K562 (cell line): ENCODE results near the gene GAL3ST3. TPM values are rescaled to one million over a fixed set of nuclear protein-coding genes. Genes with fewer than 3 reads are reported as not detected.

Source experiments
- BHLHE40 ChIP-seq: IDR thresholded peaks from 2 replicates; pipeline ENCODE4 v1.6.1; 2011; ENCODE audit warnings: low read length, improper control_type of control experiment
- BRD9 ChIP-seq: fragments of 450-650 bp; IDR thresholded peaks from 2 replicates; pipeline ENCODE4 v1.6.1; 2018; ENCODE audit warnings: low read depth; ENCODE audit not compliant: partially characterized antibody
- MAFK ChIP-seq: IDR thresholded peaks from 2 replicates; pipeline ENCODE4 v1.6.1; 2011; ENCODE audit warnings: low read length, improper control_type of control experiment
- MYNN ChIP-seq, 2 experiments: sonication (generic); formaldehyde crosslinking in 1 of 2; IDR thresholded peaks; 2 replicates each; pipeline versions ENCODE4 v1.5.0 to v1.6.1; 2016 to 2020; ENCODE audit warnings: antibody characterized with exemption in 1 of 2, missing genetic modification reagents in 1 of 2
- STAT5A ChIP-seq: IDR thresholded peaks from 2 replicates; pipeline ENCODE4 v1.6.1; 2012; ENCODE audit warnings: low read length, inconsistent platforms, borderline replicate concordance
- TOE1 ChIP-seq, 2 experiments: fragments of 450-650 bp in 1 of 2; sonication (generic) in 1 of 2; formaldehyde crosslinking in 1 of 2; IDR thresholded peaks; 2 replicates each; pipeline versions ENCODE4 v1.7.1 to v1.8.0; 2016 to 2022; ENCODE audit warnings: borderline replicate concordance in 2 of 2, mild to moderate bottlenecking in 2 of 2, antibody characterized with exemption in 1 of 2, inconsistent platforms in 1 of 2, low read depth in 1 of 2, missing genetic modification reagents in 1 of 2, moderate library complexity in 1 of 2
- ZNF146 ChIP-seq: IDR thresholded peaks from one replicate; pipeline ENCODE4 v1.6.1; 2018; ENCODE audit warnings: missing compliant biosample characterization; ENCODE audit not compliant: unreplicated experiment
- ZNF699 ChIP-seq: fragments of 250-450 bp; sonication (Bioruptor Pico); IDR thresholded peaks from 2 replicates; pipeline ENCODE4 v1.8.0; 2021; ENCODE audit warnings: mild to moderate bottlenecking, moderate library complexity; ENCODE audit not compliant: insufficient replicate concordance
- polyA plus RNA-seq, 8 experiments: library from polyadenylated mRNA; depleted of rRNA in 4 of 8; stranded (reverse) in 5 of 8; unstranded in 3 of 8; fragments of >200 nt; fragmentation: Nextera tagmentation in 2 of 8; fragmentation: Illumina TruSeq in 1 of 8; extraction: Ambion mirVana in 2 of 8; extraction: Trizol in 1 of 8; gene quantifications; 2 replicates each; pipeline versions ENCODE4 v1.2.1 to v1.2.3, GENCODE V29; 2011 to 2014; ENCODE audit warnings: inconsistent platforms in 1 of 8, missing spikeins in 1 of 8
- total RNA-seq, 7 experiments: library from RNA; depleted of rRNA in 6 of 7; stranded (reverse); fragments of >200 nt in 6 of 7; fragmentation: Illumina TruSeq in 2 of 7; extraction: Trizol in 2 of 7; gene quantifications; 2 replicates each; pipeline versions ENCODE4 v1.2.1 to v1.2.3, GENCODE V29; 2011 to 2021; ENCODE audit warnings: low replicate concordance in 1 of 7
- TF ChIP-seq, protein P1 (sequence below): fragments of 450-650 bp; IDR thresholded peaks from one replicate; pipeline ENCODE4 v1.6.1; 2018; ENCODE audit warnings: mild to moderate bottlenecking, moderate library complexity; ENCODE audit not compliant: partially characterized antibody
- TF ChIP-seq, protein P2 (sequence below): IDR thresholded peaks from 2 replicates; pipeline ENCODE4 v1.6.1; 2011; ENCODE audit warnings: borderline replicate concordance, low read depth, mild to moderate bottlenecking, moderate library complexity, low read length; ENCODE audit not compliant: insufficient read depth, poor library complexity, severe bottlenecking
- TF ChIP-seq, protein P3 (sequence below): fragments of 250-450 bp; sonication (Bioruptor Pico); IDR thresholded peaks from 2 replicates; pipeline ENCODE4 v1.5.0; 2020; ENCODE audit warnings: mild to moderate bottlenecking, borderline replicate concordance
- TF ChIP-seq, protein P4 (sequence below): sonication (generic); formaldehyde crosslinking; IDR thresholded peaks from 2 replicates; pipeline ENCODE4 v1.8.0; 2022; ENCODE audit warnings: mild to moderate bottlenecking, missing genetic modification reagents
- TF ChIP-seq, protein P5 (sequence below): fragments of 200-800 bp; sonication (Bioruptor generic); IDR thresholded peaks from 2 replicates; pipeline ENCODE4 v1.6.1; 2016; ENCODE audit warnings: missing genetic modification characterization, missing compliant biosample characterization

The GAL3ST3 gene
- total and polyA plus RNA-seq, 9 of the 15 experiments (the other 6 are each of a cell fraction or from before 2014, with no cell fraction given): not detected

DNA sequence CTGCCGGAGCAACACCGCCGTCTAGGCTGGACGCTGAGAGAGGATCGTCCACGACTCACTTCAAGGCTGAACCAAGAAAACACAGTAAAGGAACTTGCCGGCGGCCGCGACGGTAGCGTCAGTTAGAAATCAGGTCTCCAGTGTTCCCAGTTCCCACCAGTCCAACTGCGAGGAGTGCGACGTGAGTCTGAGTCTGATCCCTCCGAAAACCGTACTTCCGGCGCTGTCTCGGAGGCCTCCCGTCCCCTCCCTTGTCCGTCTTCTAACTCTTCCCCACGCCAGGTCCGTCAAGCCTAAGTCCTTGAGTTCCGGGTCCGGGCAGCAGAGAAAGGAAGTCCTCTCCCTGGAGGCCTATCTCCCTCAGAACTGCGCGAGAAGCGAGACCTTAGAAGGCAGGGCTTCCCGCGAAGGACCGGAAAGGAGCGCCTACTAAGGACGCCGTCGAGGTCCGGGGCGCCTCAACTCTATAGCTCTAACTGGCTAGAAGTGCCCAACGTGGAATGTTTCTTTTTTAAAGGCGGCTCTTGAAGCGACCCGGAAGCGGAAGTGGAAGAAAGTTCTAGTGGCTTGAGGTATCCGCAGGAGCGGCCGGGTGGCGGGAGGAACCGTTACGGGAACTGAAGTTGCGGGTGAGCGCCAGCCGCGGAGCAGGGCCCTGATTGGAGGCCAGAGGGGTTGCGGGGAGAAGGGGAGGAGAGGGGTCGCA is 46.9 kb downstream of the GAL3ST3 start, which contains the start of the genes BANF1 and EIF1AD (continued):
- TF ChIP-seq, protein P1, sequence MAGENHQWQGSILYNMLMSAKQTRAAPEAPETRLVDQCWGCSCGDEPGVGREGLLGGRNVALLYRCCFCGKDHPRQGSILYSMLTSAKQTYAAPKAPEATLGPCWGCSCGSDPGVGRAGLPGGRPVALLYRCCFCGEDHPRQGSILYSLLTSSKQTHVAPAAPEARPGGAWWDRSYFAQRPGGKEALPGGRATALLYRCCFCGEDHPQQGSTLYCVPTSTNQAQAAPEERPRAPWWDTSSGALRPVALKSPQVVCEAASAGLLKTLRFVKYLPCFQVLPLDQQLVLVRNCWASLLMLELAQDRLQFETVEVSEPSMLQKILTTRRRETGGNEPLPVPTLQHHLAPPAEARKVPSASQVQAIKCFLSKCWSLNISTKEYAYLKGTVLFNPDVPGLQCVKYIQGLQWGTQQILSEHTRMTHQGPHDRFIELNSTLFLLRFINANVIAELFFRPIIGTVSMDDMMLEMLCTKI: no peak
- no peak for TF ChIP-seq ZNF699 (CRISPR knock-in tag)
- TF ChIP-seq MYNN (IDR thresholded peaks at IDR 0.05): peak; percentile 55; the same call in 1 of the 2 replicates
- no peak for TF ChIP-seq MYNN (CRISPR knock-in tag; IDR thresholded peaks at IDR 0.05)
- TF ChIP-seq, protein P2, sequence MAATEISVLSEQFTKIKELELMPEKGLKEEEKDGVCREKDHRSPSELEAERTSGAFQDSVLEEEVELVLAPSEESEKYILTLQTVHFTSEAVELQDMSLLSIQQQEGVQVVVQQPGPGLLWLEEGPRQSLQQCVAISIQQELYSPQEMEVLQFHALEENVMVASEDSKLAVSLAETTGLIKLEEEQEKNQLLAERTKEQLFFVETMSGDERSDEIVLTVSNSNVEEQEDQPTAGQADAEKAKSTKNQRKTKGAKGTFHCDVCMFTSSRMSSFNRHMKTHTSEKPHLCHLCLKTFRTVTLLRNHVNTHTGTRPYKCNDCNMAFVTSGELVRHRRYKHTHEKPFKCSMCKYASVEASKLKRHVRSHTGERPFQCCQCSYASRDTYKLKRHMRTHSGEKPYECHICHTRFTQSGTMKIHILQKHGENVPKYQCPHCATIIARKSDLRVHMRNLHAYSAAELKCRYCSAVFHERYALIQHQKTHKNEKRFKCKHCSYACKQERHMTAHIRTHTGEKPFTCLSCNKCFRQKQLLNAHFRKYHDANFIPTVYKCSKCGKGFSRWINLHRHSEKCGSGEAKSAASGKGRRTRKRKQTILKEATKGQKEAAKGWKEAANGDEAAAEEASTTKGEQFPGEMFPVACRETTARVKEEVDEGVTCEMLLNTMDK: peak; percentile 46
- 0 out of 2 replicates have a peak, but pooled peaks have one; percentile 46 for TF ChIP-seq STAT5A
- TF ChIP-seq, protein P3, sequence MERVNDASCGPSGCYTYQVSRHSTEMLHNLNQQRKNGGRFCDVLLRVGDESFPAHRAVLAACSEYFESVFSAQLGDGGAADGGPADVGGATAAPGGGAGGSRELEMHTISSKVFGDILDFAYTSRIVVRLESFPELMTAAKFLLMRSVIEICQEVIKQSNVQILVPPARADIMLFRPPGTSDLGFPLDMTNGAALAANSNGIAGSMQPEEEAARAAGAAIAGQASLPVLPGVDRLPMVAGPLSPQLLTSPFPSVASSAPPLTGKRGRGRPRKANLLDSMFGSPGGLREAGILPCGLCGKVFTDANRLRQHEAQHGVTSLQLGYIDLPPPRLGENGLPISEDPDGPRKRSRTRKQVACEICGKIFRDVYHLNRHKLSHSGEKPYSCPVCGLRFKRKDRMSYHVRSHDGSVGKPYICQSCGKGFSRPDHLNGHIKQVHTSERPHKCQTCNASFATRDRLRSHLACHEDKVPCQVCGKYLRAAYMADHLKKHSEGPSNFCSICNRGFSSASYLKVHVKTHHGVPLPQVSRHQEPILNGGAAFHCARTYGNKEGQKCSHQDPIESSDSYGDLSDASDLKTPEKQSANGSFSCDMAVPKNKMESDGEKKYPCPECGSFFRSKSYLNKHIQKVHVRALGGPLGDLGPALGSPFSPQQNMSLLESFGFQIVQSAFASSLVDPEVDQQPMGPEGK (CRISPR knock-in tag): no peak
- peak; percentile 55 for TF ChIP-seq BHLHE40
- TF ChIP-seq TOE1 (IDR thresholded peaks at IDR 0.05; ENCODE audit: borderline replicate concordance): peak; percentile 91
- TF ChIP-seq TOE1 (CRISPR knock-in tag; IDR thresholded peaks at IDR 0.05; ENCODE audit: borderline replicate concordance, low read depth): no peak
- TF ChIP-seq, protein P4, sequence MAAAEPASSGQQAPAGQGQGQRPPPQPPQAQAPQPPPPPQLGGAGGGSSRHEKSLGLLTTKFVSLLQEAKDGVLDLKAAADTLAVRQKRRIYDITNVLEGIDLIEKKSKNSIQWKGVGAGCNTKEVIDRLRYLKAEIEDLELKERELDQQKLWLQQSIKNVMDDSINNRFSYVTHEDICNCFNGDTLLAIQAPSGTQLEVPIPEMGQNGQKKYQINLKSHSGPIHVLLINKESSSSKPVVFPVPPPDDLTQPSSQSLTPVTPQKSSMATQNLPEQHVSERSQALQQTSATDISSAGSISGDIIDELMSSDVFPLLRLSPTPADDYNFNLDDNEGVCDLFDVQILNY: no peak
- TF ChIP-seq, protein P5, sequence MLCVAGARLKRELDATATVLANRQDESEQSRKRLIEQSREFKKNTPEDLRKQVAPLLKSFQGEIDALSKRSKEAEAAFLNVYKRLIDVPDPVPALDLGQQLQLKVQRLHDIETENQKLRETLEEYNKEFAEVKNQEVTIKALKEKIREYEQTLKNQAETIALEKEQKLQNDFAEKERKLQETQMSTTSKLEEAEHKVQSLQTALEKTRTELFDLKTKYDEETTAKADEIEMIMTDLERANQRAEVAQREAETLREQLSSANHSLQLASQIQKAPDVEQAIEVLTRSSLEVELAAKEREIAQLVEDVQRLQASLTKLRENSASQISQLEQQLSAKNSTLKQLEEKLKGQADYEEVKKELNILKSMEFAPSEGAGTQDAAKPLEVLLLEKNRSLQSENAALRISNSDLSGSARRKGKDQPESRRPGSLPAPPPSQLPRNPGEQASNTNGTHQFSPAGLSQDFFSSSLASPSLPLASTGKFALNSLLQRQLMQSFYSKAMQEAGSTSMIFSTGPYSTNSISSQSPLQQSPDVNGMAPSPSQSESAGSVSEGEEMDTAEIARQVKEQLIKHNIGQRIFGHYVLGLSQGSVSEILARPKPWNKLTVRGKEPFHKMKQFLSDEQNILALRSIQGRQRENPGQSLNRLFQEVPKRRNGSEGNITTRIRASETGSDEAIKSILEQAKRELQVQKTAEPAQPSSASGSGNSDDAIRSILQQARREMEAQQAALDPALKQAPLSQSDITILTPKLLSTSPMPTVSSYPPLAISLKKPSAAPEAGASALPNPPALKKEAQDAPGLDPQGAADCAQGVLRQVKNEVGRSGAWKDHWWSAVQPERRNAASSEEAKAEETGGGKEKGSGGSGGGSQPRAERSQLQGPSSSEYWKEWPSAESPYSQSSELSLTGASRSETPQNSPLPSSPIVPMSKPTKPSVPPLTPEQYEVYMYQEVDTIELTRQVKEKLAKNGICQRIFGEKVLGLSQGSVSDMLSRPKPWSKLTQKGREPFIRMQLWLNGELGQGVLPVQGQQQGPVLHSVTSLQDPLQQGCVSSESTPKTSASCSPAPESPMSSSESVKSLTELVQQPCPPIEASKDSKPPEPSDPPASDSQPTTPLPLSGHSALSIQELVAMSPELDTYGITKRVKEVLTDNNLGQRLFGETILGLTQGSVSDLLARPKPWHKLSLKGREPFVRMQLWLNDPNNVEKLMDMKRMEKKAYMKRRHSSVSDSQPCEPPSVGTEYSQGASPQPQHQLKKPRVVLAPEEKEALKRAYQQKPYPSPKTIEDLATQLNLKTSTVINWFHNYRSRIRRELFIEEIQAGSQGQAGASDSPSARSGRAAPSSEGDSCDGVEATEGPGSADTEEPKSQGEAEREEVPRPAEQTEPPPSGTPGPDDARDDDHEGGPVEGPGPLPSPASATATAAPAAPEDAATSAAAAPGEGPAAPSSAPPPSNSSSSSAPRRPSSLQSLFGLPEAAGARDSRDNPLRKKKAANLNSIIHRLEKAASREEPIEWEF (CRISPR knock-in tag): no peak
- no peak for TF ChIP-seq BRD9
- TF ChIP-seq MAFK: peak; percentile 9; the same call in 1 of the 2 replicates
- TF ChIP-seq ZNF146 (CRISPR knock-in tag): no peak
